ENCODE measurements around the gene CAMK1G. TPM values are rescaled to one million over a fixed set of nuclear protein-coding genes. Genes with fewer than 3 reads are reported as not detected.

The CAMK1G gene
- total RNA-seq, 1 donor from 2014 or later, result not detected

GRCh38 chr1:209616366-209617046, 33.0 kb downstream of the CAMK1G start:
- peaks cover 6% of the 10 kb centered on the region for H3K27me3 Mint-ChIP-seq (ENCODE audit: unreplicated experiment)
- DNase-seq (ENCODE audit: low spot score), result no peak
- H3K9me3 Mint-ChIP-seq (ENCODE audit: unreplicated experiment), result no peaks in the 10 kb centered on the region
- no peak for TF ChIP-seq CTCF (IDR thresholded peaks at IDR 0.05; ENCODE audit: unreplicated experiment)
- peaks cover 4% of the 10 kb centered on the region for H3K36me3 Mint-ChIP-seq (ENCODE audit: low read depth, unreplicated experiment)
- no peak overlapping the region for H3K4me3 Mint-ChIP-seq (ENCODE audit: unreplicated experiment)
- H3K27ac Mint-ChIP-seq (ENCODE audit: unreplicated experiment), result no peak overlapping the region
- H3K4me1 Mint-ChIP-seq (ENCODE audit: unreplicated experiment), result peaks cover 3% of the 10 kb centered on the region

- Mint-ChIP-seq H3K9me3 (ENCODE audit: unreplicated experiment) (no peaks in the 10 kb centered on the region), H3K27me3 (ENCODE audit: unreplicated experiment) (peaks cover 9% of the 10 kb centered on the region), H3K27ac (ENCODE audit: unreplicated experiment) (no peak overlapping the region), H3K4me1 (ENCODE audit: unreplicated experiment) (peaks cover 3% of the 10 kb centered on the region), H3K4me3 (ENCODE audit: unreplicated experiment) (no peak overlapping the region), H3K36me3 (ENCODE audit: low read depth, unreplicated experiment) (peaks cover 4% of the 10 kb centered on the region)
- DNase-seq (ENCODE audit: low spot score), result no peak
- TF ChIP-seq CTCF (IDR thresholded peaks at IDR 0.05; ENCODE audit: unreplicated experiment), result no peak
Observed at GRCh38 chr1:209617047-209617673, 33.6 kb downstream of the CAMK1G start.

GRCh38 chr1:209617755-209618154, 34.2 kb downstream of the CAMK1G start:
- Mint-ChIP-seq H3K27ac (ENCODE audit: unreplicated experiment) (no peak overlapping the region), H3K4me1 (ENCODE audit: unreplicated experiment) (peaks cover 3% of the 10 kb centered on the region), H3K9me3 (ENCODE audit: unreplicated experiment) (no peaks in the 10 kb centered on the region), H3K27me3 (ENCODE audit: unreplicated experiment) (peaks cover 9% of the 10 kb centered on the region), H3K36me3 (ENCODE audit: low read depth, unreplicated experiment) (peaks cover 4% of the 10 kb centered on the region), H3K4me3 (ENCODE audit: unreplicated experiment) (no peak overlapping the region)
- DNase-seq (ENCODE audit: low spot score), result no peak
- no peak for TF ChIP-seq CTCF (IDR thresholded peaks at IDR 0.05; ENCODE audit: unreplicated experiment)

- Mint-ChIP-seq H3K27ac (ENCODE audit: unreplicated experiment) (no peak overlapping the region), H3K36me3 (ENCODE audit: low read depth, unreplicated experiment) (peaks cover 4% of the 10 kb centered on the region), H3K4me3 (ENCODE audit: unreplicated experiment) (no peak overlapping the region), H3K4me1 (ENCODE audit: unreplicated experiment) (peaks cover 3% of the 10 kb centered on the region), H3K27me3 (ENCODE audit: unreplicated experiment) (peaks cover 9% of the 10 kb centered on the region), H3K9me3 (ENCODE audit: unreplicated experiment) (no peaks in the 10 kb centered on the region)
- TF ChIP-seq CTCF (IDR thresholded peaks at IDR 0.05; ENCODE audit: unreplicated experiment), result no peak
- DNase-seq (ENCODE audit: low spot score), result no peak
Observed at GRCh38 chr1:209618291-209618690, 34.8 kb downstream of the CAMK1G start.

GRCh38 chr1:209618756-209619420, 35.4 kb downstream of the CAMK1G start:
- Mint-ChIP-seq H3K27me3 (ENCODE audit: unreplicated experiment) (peaks cover 9% of the 10 kb centered on the region), H3K4me3 (ENCODE audit: unreplicated experiment) (no peak overlapping the region), H3K27ac (ENCODE audit: unreplicated experiment) (no peak overlapping the region), H3K4me1 (ENCODE audit: unreplicated experiment) (peaks cover 3% of the 10 kb centered on the region), H3K36me3 (ENCODE audit: low read depth, unreplicated experiment) (peaks cover 4% of the 10 kb centered on the region), H3K9me3 (ENCODE audit: unreplicated experiment) (no peaks in the 10 kb centered on the region)
- no peak for DNase-seq (ENCODE audit: low spot score)
- TF ChIP-seq CTCF (IDR thresholded peaks at IDR 0.05; ENCODE audit: unreplicated experiment), result no peak
